GF-D8 (cell line): ENCODE results near the gene CBLN4.

Experiments used
- DNase-seq: peaks from one replicate; lab custom pipeline; 2025; lab: John Stamatoyannopoulos, UW

The CBLN4 gene

GRCh38 chr20:56005389-56005715 lies at the start of gene CBLN4:
Gene CBLN4, minus strand, starts transcription at chr20:56005519. Its CDS starts 1,348 bp downstream, at chr20:56004171.
- no peak for DNase-seq

GRCh38 chr20:56043227-56043626 lies 37.9 kb upstream of the CBLN4 start:
- no peak for DNase-seq

GRCh38 chr20:56032251-56032650 lies 26.9 kb upstream of the CBLN4 start:
- no peak for DNase-seq

- no peak for DNase-seq
Measured at GRCh38 chr20:56018716-56019115, 13.4 kb upstream of the CBLN4 start.

GRCh38 chr20:56018194-56018593 lies 12.9 kb upstream of the CBLN4 start:
- no peak for DNase-seq

GRCh38 chr20:56017560-56017959 lies 12.2 kb upstream of the CBLN4 start:
- no peak for DNase-seq

- no peak for DNase-seq
Measured at GRCh38 chr20:56014998-56015397, 9.7 kb upstream of the CBLN4 start.

- DNase-seq = no peak
Measured at GRCh38 chr20:56014151-56014550, 8.8 kb upstream of the CBLN4 start.

- DNase-seq = no peak
Measured at GRCh38 chr20:56004611-56005388, 519 bp downstream of the CBLN4 start.

- DNase-seq = no peak
Measured at GRCh38 chr20:56004007-56004406, 1.3 kb downstream of the CBLN4 start.

- no peak for DNase-seq
Measured at GRCh38 chr20:56002908-56003800, 2.2 kb downstream of the CBLN4 start.

- no peak for DNase-seq
Measured at GRCh38 chr20:56001890-56002289, 3.4 kb downstream of the CBLN4 start.

GRCh38 chr20:56001106-56001785 lies 4.1 kb downstream of the CBLN4 start:
- DNase-seq = no peak

GRCh38 chr20:55978550-55978949 lies 26.8 kb downstream of the CBLN4 start:
- DNase-seq = no peak

- no peak for DNase-seq
Measured at GRCh38 chr20:55977690-55978459, 27.4 kb downstream of the CBLN4 start.

- no peak for DNase-seq
Measured at GRCh38 chr20:55974491-55975202, 30.7 kb downstream of the CBLN4 start.

GRCh38 chr20:55964790-55965189 lies 40.5 kb downstream of the CBLN4 start:
- DNase-seq = no peak

- DNase-seq = no peak
Measured at GRCh38 chr20:55961376-55962330, 43.7 kb downstream of the CBLN4 start.

- DNase-seq = no peak
Measured at GRCh38 chr20:55953201-55953600, 52.1 kb downstream of the CBLN4 start.

- no peak for DNase-seq
Measured at GRCh38 chr20:55947701-55948100, 57.6 kb downstream of the CBLN4 start.
